ENCODE data around the gene SIRPD.
A peak's percentile ranks its signal among the peaks of the same experiment; 100 is the strongest.
"Not testable (repeated sequence)": the region's sequence is repeated elsewhere in the genome, so short reads cannot be mapped to it uniquely, and the experiment has no call there.

Gene SIRPD

GRCh38 chr20:1537731-1538058 lies 19.8 kb downstream of the SIRPD start:
- no peak for DNase-seq (ENCODE audit: low spot score)

GRCh38 chr20:1536893-1537730 lies 20.4 kb downstream of the SIRPD start:
- DNase-seq (ENCODE audit: low spot score), result no peak

GRCh38 chr20:1535420-1536175 lies 21.9 kb downstream of the SIRPD start:
- no peak for DNase-seq (ENCODE audit: low spot score)

GRCh38 chr20:1534526-1534925 lies 23.0 kb downstream of the SIRPD start:
- DNase-seq (ENCODE audit: low spot score), result no peak

GRCh38 chr20:1533059-1533458 lies 24.4 kb downstream of the SIRPD start:
- no peak for DNase-seq (ENCODE audit: low spot score)

GRCh38 chr20:1528811-1529210 lies 28.7 kb downstream of the SIRPD start:
- no peak for DNase-seq (ENCODE audit: low spot score)

- no peak for DNase-seq (ENCODE audit: low spot score)
Observed at GRCh38 chr20:1527923-1528322, 29.6 kb downstream of the SIRPD start.

- no peak for DNase-seq (ENCODE audit: low spot score)
Observed at GRCh38 chr20:1526896-1527295, 30.6 kb downstream of the SIRPD start.

GRCh38 chr20:1526310-1526709 lies 31.2 kb downstream of the SIRPD start:
- no peak for DNase-seq (ENCODE audit: low spot score)

GRCh38 chr20:1524004-1524403 lies 33.5 kb downstream of the SIRPD start:
- no peak for DNase-seq (ENCODE audit: low spot score)

- no peak for DNase-seq (ENCODE audit: low spot score)
Observed at GRCh38 chr20:1517010-1517409, 40.5 kb downstream of the SIRPD start.

GRCh38 chr20:1513801-1514200 lies 43.7 kb downstream of the SIRPD start:
- DNase-seq (ENCODE audit: low spot score), result no peak

GRCh38 chr20:1509237-1509636 lies 48.3 kb downstream of the SIRPD start:
- DNase-seq (ENCODE audit: low spot score), result no peak

GRCh38 chr20:1508574-1508973 lies 48.9 kb downstream of the SIRPD start:
- DNase-seq (ENCODE audit: low spot score), result no peak

- DNase-seq (ENCODE audit: low spot score), result no peak
Observed at GRCh38 chr20:1507276-1507675, 50.2 kb downstream of the SIRPD start.

- DNase-seq (ENCODE audit: low spot score), result no peak
Observed at GRCh38 chr20:1505871-1506270, 51.6 kb downstream of the SIRPD start.

- no peak for DNase-seq (ENCODE audit: low spot score)
Observed at GRCh38 chr20:1505361-1505760, 52.1 kb downstream of the SIRPD start.

GRCh38 chr20:1503564-1504227 lies 53.8 kb downstream of the SIRPD start:
- DNase-seq (ENCODE audit: low spot score), result peak; percentile 58

GRCh38 chr20:1500496-1500895 lies 57.0 kb downstream of the SIRPD start:
- no peak for DNase-seq (ENCODE audit: low spot score)

- DNase-seq (ENCODE audit: low spot score), result no peak
Observed at GRCh38 chr20:1499528-1500420, 57.7 kb downstream of the SIRPD start.

- not testable (repeated sequence) for DNase-seq (ENCODE audit: low spot score)
Observed at GRCh38 chr20:1497371-1497770, 60.1 kb downstream of the SIRPD start.

- DNase-seq (ENCODE audit: low spot score), result no peak
Observed at GRCh38 chr20:1496930-1497329, 60.6 kb downstream of the SIRPD start.

Measured in HuH-7.5 (cell line).